ENCODE results near the gene BCAS4. TPM values are rescaled to one million over a fixed set of nuclear protein-coding genes. Genes with fewer than 3 reads are reported as not detected.

BCAS4 gene
- total RNA-seq, 1 experiment from 2014 or later = 13.5 TPM

- peaks cover 30% of the 10 kb centered on the region for H3K36me3 Mint-ChIP-seq (ENCODE audit: insufficient read depth, unreplicated experiment)
- no peak overlapping the region for H3K4me3 Mint-ChIP-seq (ENCODE audit: low read depth, unreplicated experiment)
- TF ChIP-seq CTCF (IDR thresholded peaks at IDR 0.05; ENCODE audit: unreplicated experiment) = no peak
- CTCF ChIA-PET = interaction anchor here (1.4 to 2.6 kb wide), 2 partner anchors 13 to 124 kb away, joined by 3 to 8 read pairs; partner anchors contain the start of genes ADNP and BCAS4
- no peaks in the 10 kb centered on the region for H3K27me3 Mint-ChIP-seq (ENCODE audit: unreplicated experiment)
- H3K9me3 Mint-ChIP-seq (ENCODE audit: low read depth, unreplicated experiment) = no peaks in the 10 kb centered on the region
- H3K27ac Mint-ChIP-seq (ENCODE audit: unreplicated experiment) = no peak overlapping the region
- peaks cover 55% of the 10 kb centered on the region for H3K4me1 Mint-ChIP-seq (ENCODE audit: low read depth, unreplicated experiment)
- intact Hi-C loops (cut with micrococcal nuclease; ENCODE audit: unreplicated experiment) = no loop called here
- no TSS peak for BruUV-seq (replicated peaks)
- no peak for DNase-seq
Observed at GRCh38 chr20:50918403-50918802, 123.5 kb downstream of the BCAS4 start.

- Mint-ChIP-seq H3K4me3 (ENCODE audit: low read depth, unreplicated experiment) (peak overlapping the region; percentile 17), H3K36me3 (ENCODE audit: insufficient read depth, unreplicated experiment) (peaks cover 40% of the 10 kb centered on the region), H3K9me3 (ENCODE audit: low read depth, unreplicated experiment) (no peaks in the 10 kb centered on the region), H3K4me1 (ENCODE audit: low read depth, unreplicated experiment) (peaks cover 44% of the 10 kb centered on the region), H3K27me3 (ENCODE audit: unreplicated experiment) (no peaks in the 10 kb centered on the region), H3K27ac (ENCODE audit: unreplicated experiment) (peak overlapping the region; percentile 72)
- peak; percentile 66 for DNase-seq
- intact Hi-C loops (cut with micrococcal nuclease; ENCODE audit: unreplicated experiment) = no loop called here
- TF ChIP-seq CTCF (IDR thresholded peaks at IDR 0.05; ENCODE audit: unreplicated experiment) = no peak
- CTCF ChIA-PET = interaction anchor here (0.6 to 2.6 kb wide), 7 partner anchors 9 to 125 kb away, joined by 3 to 8 read pairs (median 4); partner anchors contain the start of genes ADNP, BCAS4, DPM1 and MOCS3
- BruUV-seq (replicated peaks) = no TSS peak
Observed at GRCh38 chr20:50919567-50919966, 124.7 kb downstream of the BCAS4 start.

GRCh38 chr20:50920997-50921396 is 126.1 kb downstream of the BCAS4 start:
- peaks cover 53% of the 10 kb centered on the region for H3K36me3 Mint-ChIP-seq (ENCODE audit: insufficient read depth, unreplicated experiment)
- no peak for TF ChIP-seq CTCF (IDR thresholded peaks at IDR 0.05; ENCODE audit: unreplicated experiment)
- intact Hi-C loops (cut with micrococcal nuclease; ENCODE audit: unreplicated experiment) = no loop called here
- H3K27ac Mint-ChIP-seq (ENCODE audit: unreplicated experiment) = no peak overlapping the region
- DNase-seq = no peak
- H3K4me1 Mint-ChIP-seq (ENCODE audit: low read depth, unreplicated experiment) = peaks cover 49% of the 10 kb centered on the region
- H3K27me3 Mint-ChIP-seq (ENCODE audit: unreplicated experiment) = no peaks in the 10 kb centered on the region
- CTCF ChIA-PET = interaction anchor here (0.7 to 2.6 kb wide), 3 partner anchors 8 to 1805 kb away, joined by 4 to 8 read pairs (median 5); partner anchors contain the start of gene BCAS4
- no TSS peak for BruUV-seq (replicated peaks)
- H3K9me3 Mint-ChIP-seq (ENCODE audit: low read depth, unreplicated experiment) = no peaks in the 10 kb centered on the region
- no peak overlapping the region for H3K4me3 Mint-ChIP-seq (ENCODE audit: low read depth, unreplicated experiment)

- intact Hi-C loops (cut with micrococcal nuclease; ENCODE audit: unreplicated experiment) = no loop called here
- no peak overlapping the region for H3K4me3 Mint-ChIP-seq (ENCODE audit: low read depth, unreplicated experiment)
- no peak overlapping the region for H3K27ac Mint-ChIP-seq (ENCODE audit: unreplicated experiment)
- no peaks in the 10 kb centered on the region for H3K9me3 Mint-ChIP-seq (ENCODE audit: low read depth, unreplicated experiment)
- no peaks in the 10 kb centered on the region for H3K27me3 Mint-ChIP-seq (ENCODE audit: unreplicated experiment)
- no TSS peak for BruUV-seq (replicated peaks)
- peaks cover 42% of the 10 kb centered on the region for H3K4me1 Mint-ChIP-seq (ENCODE audit: low read depth, unreplicated experiment)
- DNase-seq = no peak
- CTCF ChIA-PET = interaction anchor here (0.6 to 1.8 kb wide), 3 partner anchors 7 to 127 kb away, joined by 4 to 5 read pairs (median 4); partner anchors contain the start of genes ADNP and BCAS4
- TF ChIP-seq CTCF (IDR thresholded peaks at IDR 0.05; ENCODE audit: unreplicated experiment) = no peak
- H3K36me3 Mint-ChIP-seq (ENCODE audit: insufficient read depth, unreplicated experiment) = peaks cover 56% of the 10 kb centered on the region
Observed at GRCh38 chr20:50921803-50922501, 127.1 kb downstream of the BCAS4 start.

Data from Calu3 (cell line).